ENCODE data around the gene CCDC192.
"Not testable (repeated sequence)": the region's sequence is repeated elsewhere in the genome, so short reads cannot be mapped to it uniquely, and the experiment has no call there.

CCDC192 gene, protein sequence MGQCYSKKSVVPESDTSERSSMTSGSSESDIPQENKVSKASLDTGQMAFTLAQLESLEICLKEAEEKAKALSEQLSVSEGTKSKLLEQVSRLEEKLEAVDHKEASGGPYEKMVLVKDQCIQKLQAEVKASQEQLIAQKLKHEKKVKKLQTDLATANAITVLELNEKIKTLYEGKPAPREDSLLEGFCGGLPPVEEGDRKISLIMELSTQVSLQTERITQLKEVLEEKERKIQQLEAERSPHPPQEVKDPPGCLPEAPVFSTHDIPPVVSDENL
- long read RNA-seq, donor 1, partial matches to known transcripts: 0 of 5 reads
- long read RNA-seq, donor 1, other reads (novel, unspliced or antisense): 5 of 5 reads
- long read RNA-seq, donor 2: 0 reads
- long read RNA-seq, donor 3: 0 reads
- long read RNA-seq, donor 4, partial matches to known transcripts: 11 of 16 reads
- long read RNA-seq, donor 4, other reads (novel, unspliced or antisense): 5 of 16 reads
- long read RNA-seq, donor 5, partial matches to known transcripts: 0 of 6 reads
- long read RNA-seq, donor 5, other reads (novel, unspliced or antisense): 6 of 6 reads
- long read RNA-seq, donor 6, partial matches to known transcripts: 0 of 5 reads
- long read RNA-seq, donor 6, other reads (novel, unspliced or antisense): 5 of 5 reads
- long read RNA-seq, donor 7: 0 reads
- long read RNA-seq, donor 8, partial matches to known transcripts: 5 of 5 reads
- long read RNA-seq, donor 8, other reads (novel, unspliced or antisense): 0 of 5 reads

DNA sequence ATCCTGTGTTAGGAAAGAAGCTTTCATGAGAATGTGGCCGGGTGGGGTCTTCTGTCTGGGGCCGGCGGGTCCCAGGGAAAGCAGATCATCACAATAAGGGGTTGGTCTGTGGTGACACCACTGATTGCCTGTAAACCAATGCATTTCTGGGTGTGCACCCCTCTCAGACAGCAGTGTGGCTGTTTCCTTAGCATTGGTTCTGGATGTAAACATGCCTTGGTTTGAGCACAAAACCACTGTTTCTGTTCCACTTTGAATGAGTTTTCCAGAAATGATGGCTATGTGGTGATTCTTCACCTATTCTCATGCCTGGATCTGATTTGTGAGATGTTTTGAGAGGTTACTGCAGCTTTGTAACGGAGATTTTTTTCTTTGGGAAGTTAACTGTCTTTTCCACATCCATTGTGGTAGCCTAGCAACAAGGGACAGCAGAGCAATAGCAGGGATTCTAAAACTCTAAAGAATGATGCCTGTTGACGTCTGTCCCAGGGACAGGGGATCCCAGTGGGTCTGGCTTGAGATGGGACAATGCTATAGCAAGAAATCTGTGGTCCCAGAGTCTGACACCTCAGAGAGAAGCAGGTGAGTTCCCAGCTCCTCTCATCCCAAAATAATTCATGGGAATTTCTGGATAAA lies at the start of gene CCDC192:
Gene CCDC192, plus strand, starts transcription at position 466 of the 636 bp plus-strand sequence. Its CDS starts 55 bp downstream, at position 521.
- no peak for DNase-seq

DNA sequence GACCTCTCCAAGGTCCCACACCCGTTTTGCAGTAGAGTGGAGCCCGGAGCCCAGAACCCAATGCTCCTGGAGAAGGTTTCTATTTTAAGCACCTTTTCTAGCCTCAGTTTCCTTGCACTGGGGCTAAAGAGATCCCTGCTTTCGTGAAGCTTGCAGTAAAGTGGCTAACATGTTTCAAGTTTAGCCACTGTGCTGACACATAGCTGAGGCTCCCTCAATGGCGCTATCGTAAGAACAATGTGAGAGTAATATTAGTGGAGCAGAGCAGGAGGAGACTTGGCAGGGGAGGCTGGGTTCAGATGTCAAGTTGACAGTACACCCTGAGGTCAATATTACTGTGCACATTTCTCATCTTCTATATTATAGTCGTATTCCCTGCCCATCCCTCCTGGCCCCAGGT lies 46.4 kb upstream of the CCDC192 start:
- no peak for DNase-seq

DNA sequence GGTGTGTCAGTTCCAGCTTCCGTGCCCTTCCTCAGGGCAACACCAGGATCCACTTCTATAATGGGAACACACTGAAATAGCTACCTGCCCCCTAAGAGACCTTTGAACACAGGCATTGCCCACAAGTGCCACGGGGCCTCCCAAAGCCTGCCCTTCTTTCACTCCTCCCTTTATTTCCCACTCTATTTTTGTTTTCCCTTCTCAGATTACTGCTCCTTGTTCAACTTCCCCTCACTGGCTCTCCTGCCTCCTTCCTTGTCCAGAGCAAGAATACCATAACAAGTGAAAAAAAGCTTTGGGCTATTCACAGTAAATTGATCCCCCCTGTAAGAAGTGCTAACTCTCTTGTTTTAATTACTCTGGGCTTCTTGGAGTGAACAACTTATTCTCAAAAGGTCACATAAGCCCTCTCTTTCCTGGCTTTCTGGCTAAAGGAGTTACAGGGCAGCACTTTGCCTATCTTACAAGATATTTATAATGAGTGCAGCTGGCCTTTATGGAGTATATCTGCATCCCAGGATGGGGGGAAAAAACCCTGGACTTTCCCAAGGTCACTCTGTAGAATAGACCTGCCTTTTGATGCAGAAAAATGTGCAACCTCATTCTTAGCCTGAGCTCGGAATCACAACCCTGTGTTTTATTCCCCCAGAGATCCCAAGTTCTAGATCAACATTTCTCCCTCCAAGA lies 43.0 kb upstream of the CCDC192 start:
- DNase-seq: peak; percentile 22

DNA sequence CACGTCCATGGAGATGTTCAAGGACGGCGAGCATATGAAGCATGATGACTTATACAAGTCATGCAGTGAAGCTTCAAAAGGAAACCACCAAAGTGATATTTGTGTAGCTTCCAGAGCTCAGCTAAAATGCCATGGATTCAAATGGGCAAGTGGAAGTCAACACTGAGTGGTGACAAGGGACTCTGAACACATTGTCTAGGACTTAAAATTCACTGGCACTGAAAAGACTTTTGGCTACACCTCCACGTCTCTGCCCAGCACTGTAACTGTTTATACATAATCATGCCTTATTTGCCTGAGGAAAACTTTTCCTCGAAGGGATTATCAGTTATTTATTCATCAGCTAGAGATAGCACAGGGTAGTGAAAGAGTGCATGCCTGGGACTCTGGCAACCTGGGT lies 39.1 kb upstream of the CCDC192 start:
- no peak for DNase-seq

DNA sequence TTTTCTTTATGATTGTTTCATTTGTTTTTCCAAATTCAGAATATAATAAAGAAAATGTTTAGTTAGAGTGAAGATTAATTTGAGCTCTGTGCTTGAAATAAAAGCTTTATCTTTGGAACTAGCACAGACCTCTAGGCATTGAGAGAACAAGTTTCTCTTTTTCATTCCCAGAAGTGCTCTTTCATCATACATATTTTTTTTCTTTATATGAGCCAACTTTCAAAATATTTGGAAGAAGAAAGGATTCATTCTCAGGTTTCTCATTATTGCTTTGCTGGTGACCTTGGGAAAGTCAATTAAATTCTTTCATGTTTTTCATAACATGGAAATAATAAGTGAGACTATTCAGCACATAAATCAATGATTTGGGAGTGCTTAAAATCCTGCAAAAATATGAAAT lies 37.5 kb upstream of the CCDC192 start:
- DNase-seq: no peak

DNA sequence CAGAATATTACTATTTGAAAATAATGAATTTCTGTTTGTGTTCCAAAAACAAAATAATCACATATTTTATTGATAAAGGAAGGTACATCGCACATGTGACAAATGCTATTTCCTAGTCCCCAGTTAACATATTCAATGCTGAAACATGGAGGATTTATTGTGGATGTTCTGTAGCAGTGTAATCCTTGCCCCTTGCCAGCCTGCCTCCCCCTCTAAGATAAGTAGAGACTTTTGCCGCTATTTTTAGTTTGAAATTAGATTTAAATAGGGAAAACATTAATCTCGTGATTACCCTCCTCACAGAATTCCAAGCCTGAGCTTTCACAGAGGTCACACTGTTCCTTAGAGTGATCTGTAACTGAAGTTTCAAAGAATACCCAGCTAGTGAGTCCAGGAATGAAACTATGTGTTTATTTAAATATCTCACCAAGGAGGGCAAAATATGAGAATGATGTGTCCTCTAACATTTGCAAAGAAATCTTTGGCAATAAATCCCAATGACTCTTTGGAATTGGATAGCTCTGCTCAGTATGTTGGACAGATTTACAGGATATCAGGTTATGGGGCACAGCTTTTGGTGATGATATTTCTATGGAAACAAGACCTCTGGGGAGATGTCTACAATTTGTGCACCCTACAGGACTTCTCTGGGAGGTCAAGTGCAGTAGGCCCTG lies 37.0 kb upstream of the CCDC192 start:
- DNase-seq: no peak

DNA sequence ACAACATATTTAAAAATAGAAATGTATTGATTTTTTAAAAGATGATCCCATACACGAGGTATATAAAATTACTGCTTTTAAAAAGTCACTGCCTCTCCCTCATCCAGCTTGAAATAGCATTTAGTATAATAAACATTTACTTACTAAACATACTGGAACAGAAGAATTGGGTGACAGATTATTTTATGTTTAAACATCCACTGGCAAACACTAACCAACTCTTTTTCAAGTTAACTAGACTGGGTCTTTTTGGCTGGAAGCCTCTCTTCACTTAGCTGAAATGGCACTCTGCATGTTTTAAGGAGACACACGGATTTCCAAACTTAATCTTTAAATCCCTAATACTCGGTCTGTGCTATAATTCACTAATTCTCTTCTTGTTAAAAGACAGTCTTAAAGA lies 35.3 kb upstream of the CCDC192 start:
- no peak for DNase-seq

DNA sequence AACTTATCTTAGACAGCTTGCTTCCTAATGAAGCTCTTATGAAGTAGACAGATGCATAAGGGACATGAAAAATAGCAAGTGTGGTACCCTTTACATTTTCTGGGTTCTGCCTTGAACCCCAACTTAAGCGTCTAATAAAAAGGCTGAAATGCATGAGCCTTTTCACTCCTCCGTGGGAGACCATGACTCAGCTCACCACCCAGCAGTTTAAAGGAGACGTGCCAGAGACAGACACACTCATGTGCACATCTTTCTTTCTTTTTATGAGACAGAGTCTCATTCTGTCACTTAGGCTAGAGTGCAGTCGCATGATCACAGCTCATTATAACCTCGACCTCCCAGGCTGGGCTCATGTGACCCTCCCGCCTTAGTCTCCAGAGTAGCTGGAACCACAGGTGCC lies 32.0 kb upstream of the CCDC192 start:
- no peak for DNase-seq

DNA sequence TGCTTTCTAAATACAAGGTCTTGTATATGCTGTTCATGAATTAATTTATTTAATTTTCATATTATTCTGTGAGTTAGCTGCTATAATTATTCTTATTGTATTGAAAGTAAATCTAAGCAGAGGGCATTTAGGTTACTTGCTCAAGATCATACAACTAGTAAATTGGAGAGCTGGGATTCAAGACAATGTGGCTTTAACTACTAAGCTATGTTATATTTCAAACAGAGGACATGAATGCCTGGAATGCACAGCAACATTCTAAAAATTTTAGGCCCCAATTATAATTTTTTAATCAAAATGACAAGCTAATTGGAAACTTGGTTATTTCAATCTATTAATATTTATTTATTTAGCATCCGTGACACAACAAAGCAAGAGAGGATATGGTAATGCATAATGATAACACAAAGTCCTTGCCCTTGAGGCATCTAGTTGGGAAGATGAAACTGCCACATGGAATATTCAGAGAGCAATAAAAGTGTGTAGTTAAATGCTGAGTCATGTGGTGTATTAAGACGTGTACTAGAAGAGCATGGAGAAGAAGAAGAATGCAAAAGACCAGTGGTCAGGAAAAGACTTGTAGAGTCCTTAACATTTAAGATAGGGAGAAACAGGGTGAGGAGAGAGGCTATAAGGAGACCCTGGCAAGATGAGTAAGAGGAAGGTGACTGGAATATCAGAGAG lies 29.9 kb upstream of the CCDC192 start:
- DNase-seq: no peak

DNA sequence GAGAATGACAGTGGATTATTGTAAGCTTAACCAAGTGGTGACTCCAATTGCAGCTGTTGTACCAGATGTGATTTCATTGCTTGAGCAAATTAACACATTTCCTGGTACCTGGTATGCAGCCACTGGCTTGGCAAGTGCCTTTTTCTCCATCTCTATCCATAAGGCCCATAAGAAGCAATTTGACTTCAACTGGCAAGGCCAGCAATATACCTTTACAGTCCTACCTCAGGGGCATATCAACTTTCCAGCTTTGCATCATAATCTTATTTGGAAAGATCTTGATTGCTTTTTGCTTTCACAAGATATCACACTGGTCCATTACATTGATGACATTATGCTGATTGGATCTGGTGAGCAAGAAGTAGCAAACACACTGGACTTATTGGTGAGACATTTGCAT lies 26.2 kb upstream of the CCDC192 start:
- not testable (repeated sequence) for DNase-seq

DNA sequence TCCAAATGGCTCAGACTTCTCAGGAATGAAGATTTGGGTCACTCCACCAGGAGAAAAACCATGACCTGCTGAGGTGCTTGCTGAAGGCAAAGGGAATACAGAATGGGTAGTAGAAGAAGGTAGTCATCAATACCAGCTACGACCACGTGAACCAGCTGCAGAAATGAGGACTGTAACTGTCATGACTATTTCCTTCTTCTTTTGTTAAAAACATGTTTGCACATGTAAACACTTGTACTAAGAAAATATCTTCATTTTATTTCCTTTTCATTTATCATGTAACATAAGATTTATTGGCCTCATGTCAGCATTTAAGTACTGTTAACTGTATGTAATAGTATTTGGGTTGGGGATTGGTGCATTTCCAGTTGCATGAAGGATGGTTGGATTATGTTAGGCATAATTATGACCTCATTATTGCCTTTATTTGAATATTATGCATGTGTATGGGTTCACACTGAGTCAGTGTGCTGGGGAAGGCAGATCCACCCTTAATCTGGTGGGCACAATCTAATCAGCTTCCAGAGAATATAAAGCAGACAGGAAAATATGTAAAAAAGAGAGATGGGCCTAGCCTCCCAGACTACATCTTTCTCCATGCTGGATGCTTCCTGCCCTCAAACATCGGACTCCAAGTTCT lies 23.4 kb upstream of the CCDC192 start:
- not testable (repeated sequence) for DNase-seq

DNA sequence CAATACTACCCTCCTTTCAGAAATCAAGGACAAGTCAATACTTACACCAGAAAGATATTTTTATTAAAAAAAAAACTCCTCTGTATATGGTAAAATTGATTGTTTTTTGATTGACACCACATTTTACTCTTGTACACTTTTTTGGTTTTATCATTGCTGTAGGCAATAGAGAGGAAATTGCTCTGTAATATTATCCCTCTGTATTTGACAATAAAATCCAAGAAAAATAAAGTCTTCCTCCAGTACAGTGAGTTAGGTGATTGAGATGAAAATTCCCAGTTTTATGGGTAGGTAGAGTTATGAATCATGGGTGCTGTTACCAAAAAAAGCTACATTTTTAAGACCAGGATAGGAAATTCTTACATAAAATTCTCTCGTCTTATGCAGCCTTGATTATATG lies 22.6 kb upstream of the CCDC192 start:
- no peak for DNase-seq

DNA sequence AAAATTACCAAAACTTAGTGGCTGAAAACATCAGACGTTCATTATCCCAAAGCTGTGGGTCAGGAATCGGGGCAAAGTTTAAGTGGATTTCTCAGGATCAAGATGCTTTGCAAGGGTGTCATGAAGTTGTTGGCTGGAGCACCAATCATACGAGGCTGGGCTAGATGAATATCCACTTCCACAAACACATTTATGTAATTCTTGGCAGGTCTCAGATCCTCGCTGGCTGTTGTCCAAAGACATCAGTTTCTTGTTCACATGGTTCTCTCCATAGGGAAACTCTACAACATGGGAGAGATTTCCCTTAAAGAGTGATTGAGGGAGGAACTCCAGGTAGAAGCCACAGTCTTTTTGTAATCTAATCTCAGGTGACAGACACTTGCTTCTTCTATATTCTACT lies 20.2 kb upstream of the CCDC192 start:
- no peak for DNase-seq

DNA sequence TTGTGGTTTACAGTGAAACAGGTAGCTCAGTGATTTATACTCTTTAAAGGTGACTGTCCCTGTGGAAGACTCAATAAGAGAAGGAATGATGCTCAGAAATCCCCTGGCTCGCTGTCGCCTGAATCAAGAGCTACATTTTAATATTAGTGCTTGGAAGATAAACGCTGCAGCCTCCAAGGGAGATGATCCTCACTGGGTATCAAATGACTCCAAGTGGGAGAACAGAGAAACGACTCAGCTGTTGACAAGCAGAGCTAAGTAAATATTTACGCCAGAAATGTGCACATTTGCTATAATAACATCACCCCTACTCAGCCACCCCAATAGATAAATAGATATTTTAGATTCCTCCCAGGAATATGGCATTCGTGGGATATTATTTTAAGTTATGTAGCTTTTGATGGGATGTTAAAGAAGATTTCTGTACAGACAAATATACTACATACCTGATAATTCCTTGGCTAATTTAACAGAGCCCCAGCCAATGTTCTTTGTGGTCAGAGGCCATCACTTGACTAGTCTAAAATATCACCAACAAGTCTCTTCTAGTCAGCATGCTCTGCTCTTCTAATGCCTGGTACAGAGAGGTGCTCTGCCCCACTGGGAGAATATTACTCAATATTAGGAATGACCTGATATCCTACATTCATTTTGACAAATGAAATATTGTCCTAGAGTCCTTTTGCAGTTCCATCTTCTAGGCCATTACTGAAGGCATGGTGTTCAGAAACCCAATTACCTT lies 18.3 kb upstream of the CCDC192 start:
- DNase-seq: no peak

DNA sequence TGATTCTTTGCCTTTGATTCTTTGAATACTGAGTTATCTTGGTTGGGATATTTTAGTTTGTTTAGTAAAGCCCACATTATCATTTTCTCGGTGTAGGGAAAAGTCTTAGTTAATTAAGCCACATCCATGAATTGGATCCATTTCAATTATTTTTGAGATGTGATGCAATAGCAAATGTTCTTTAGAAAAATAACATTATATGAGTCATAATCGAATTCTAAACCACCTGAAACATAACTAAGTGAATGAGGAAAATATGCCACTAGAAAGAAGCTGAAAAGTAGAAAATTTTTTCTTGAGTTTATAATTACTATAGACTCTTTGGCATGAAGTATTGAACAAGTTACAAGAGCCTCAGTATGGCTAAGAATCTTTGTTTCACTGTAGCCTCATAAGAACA lies 17.5 kb upstream of the CCDC192 start:
- no peak for DNase-seq

DNA sequence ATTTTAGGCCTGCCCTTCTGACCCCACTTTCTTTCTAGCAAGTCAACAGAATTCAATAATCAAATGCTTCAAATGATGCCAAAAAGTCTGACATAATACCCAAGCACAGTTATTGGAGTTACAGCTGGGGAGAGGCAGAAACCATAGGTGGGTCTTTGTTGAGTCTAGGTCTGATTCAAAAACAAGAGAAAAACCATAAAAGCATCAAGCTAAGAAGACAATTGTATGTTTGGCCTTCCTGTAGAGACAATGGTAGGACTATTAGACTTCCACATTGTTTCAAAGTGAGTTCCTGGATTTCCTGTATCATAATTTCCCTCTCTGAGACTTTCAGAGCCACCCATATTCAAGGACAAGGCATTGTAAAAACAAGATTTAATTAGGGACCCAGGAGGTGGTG lies 16.8 kb upstream of the CCDC192 start:
- DNase-seq: no peak

DNA sequence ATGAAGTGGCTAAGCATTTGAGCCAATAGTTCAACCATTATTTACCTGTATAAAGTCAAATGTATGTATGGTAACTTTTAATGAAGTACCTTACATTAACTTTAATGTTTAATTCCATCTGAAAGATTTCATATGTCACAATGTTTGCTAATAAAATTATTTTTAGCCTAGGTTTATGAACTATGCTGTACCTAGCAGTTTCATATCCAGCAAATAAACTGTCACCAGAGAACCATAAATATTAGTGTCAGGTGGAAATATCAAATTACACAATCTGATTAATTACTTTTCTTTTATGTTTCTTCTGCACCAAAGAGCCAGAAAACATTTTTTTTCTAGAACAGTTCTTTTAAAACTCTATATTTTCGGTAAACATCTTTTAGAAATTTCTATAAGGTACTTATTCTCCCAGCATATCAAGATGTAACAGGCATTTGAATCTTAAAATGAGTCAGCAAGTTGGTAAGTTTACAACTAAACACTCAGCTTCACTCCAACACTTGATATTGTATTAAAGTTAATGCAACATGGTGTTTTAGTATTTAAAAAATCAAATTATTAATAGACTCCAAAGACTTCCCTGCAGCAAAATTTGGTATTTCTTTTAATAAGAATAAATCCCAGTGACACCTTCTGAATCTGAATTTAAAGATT lies 8.5 kb upstream of the CCDC192 start:
- DNase-seq: no peak

DNA sequence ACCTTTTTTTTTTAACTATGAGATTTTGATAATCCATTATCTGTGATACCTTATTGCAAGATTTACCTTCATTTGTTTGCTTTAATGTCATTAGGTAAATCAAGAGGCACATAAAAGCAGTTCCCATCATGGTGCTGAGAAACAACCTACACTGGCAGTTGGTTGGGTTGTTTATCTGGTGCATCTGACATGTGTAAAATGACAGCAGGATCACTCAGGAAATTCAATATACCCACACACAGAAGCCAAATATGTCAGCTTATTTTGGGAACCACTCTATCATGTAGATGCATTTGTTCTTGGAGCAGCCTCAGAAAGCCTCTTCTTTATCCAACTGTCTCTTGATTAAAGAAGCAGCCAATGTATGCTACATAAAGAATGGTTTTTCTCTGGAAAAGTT lies 7.8 kb upstream of the CCDC192 start:
- no peak for DNase-seq

DNA sequence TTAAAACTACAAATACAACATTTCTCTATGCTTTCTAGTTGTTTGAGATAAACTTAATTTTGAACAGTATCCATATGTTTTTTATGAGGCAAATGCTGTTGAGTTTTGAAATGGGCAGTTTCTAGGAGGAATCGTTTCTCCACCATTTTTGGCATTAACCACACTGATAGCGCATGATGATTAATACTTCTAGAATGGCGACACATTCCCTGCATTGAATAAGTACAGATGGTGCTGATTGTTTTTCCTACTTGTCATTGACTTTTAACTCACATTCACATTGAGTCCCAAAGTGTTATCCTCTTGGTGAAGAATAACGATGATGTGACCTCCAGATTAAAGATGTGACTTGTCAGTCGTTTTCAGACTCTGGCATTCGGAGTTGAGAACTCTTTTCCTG lies 6.5 kb upstream of the CCDC192 start:
- no peak for DNase-seq

All from right kidney (tissue), 9 donors.